ENCODE data around the gene STK39. TPM values are rescaled to one million over a fixed set of nuclear protein-coding genes. Genes with fewer than 3 reads are reported as not detected.

Gene STK39
- total RNA-seq, 1 donor, result 18.1 TPM

GRCh38 chr2:168156661-168157060 is 90.7 kb downstream of the STK39 start:
- H3K4me1 ChIP-seq (ENCODE audit: insufficient read depth, low read length), result peaks cover 7% of the 10 kb centered on the region
- peak overlapping the region; percentile 17 for H3K4me2 ChIP-seq (ENCODE audit: insufficient read depth, low read length)
- TF ChIP-seq CTCF (IDR thresholded peaks at IDR 0.05; ENCODE audit: extremely low read depth, low read depth, low read length), result no peak
- no peak overlapping the region for H3K4me3 ChIP-seq (ENCODE audit: insufficient read depth, low read length)
- H2AFZ ChIP-seq (ENCODE audit: low read length), result no peak overlapping the region
- peak; percentile 74 for DNase-seq (ENCODE audit: insufficient read length, low spot score, missing footprints)
- no peaks in the 10 kb centered on the region for H3K27me3 ChIP-seq (ENCODE audit: insufficient read depth, low read length)
- no peaks in the 10 kb centered on the region for H3K79me2 ChIP-seq (ENCODE audit: insufficient read depth, low read length)
- no peaks in the 10 kb centered on the region for H3K9me3 ChIP-seq (ENCODE audit: low read depth, low read length)
- peaks cover 5% of the 10 kb centered on the region for H4K20me1 ChIP-seq (ENCODE audit: insufficient read depth, low read length)
- H3K36me3 ChIP-seq (ENCODE audit: insufficient read depth, low read length), result peaks cover 10% of the 10 kb centered on the region
- H3K27ac ChIP-seq (ENCODE audit: low read depth, low read length), result peak overlapping the region; percentile 35

GRCh38 chr2:168155680-168156079 is 91.7 kb downstream of the STK39 start:
- no peak for DNase-seq (ENCODE audit: insufficient read length, low spot score, missing footprints)
- Histone ChIP-seq H3K9me3 (ENCODE audit: low read depth, low read length) (no peaks in the 10 kb centered on the region), H3K79me2 (ENCODE audit: insufficient read depth, low read length) (no peaks in the 10 kb centered on the region), H3K4me3 (ENCODE audit: insufficient read depth, low read length) (no peak overlapping the region), H3K4me2 (ENCODE audit: insufficient read depth, low read length) (no peak overlapping the region), H3K27ac (ENCODE audit: low read depth, low read length) (no peak overlapping the region), H4K20me1 (ENCODE audit: insufficient read depth, low read length) (peaks cover 5% of the 10 kb centered on the region), H3K36me3 (ENCODE audit: insufficient read depth, low read length) (peaks cover 10% of the 10 kb centered on the region), H2AFZ (ENCODE audit: low read length) (no peak overlapping the region), H3K4me1 (ENCODE audit: insufficient read depth, low read length) (peaks cover 7% of the 10 kb centered on the region), H3K27me3 (ENCODE audit: insufficient read depth, low read length) (no peaks in the 10 kb centered on the region)
- TF ChIP-seq CTCF (IDR thresholded peaks at IDR 0.05; ENCODE audit: extremely low read depth, low read depth, low read length), result no peak

- Histone ChIP-seq H3K27me3 (ENCODE audit: insufficient read depth, low read length) (no peaks in the 10 kb centered on the region), H3K27ac (ENCODE audit: low read depth, low read length) (no peak overlapping the region), H3K36me3 (ENCODE audit: insufficient read depth, low read length) (peaks cover 10% of the 10 kb centered on the region), H3K4me1 (ENCODE audit: insufficient read depth, low read length) (peaks cover 7% of the 10 kb centered on the region), H3K4me3 (ENCODE audit: insufficient read depth, low read length) (no peak overlapping the region), H2AFZ (ENCODE audit: low read length) (no peak overlapping the region), H3K4me2 (ENCODE audit: insufficient read depth, low read length) (no peak overlapping the region), H4K20me1 (ENCODE audit: insufficient read depth, low read length) (peaks cover 5% of the 10 kb centered on the region), H3K79me2 (ENCODE audit: insufficient read depth, low read length) (no peaks in the 10 kb centered on the region), H3K9me3 (ENCODE audit: low read depth, low read length) (no peaks in the 10 kb centered on the region)
- no peak for DNase-seq (ENCODE audit: insufficient read length, low spot score, missing footprints)
- TF ChIP-seq CTCF (IDR thresholded peaks at IDR 0.05; ENCODE audit: extremely low read depth, low read depth, low read length), result no peak
These were observed 92.3 kb downstream of the STK39 start for GRCh38 chr2:168155046-168155445.

GRCh38 chr2:168152902-168153530 is 94.4 kb downstream of the STK39 start:
- no peaks in the 10 kb centered on the region for H3K9me3 ChIP-seq (ENCODE audit: low read depth, low read length)
- peaks cover 10% of the 10 kb centered on the region for H3K4me1 ChIP-seq (ENCODE audit: insufficient read depth, low read length)
- H3K79me2 ChIP-seq (ENCODE audit: insufficient read depth, low read length), result no peaks in the 10 kb centered on the region
- TF ChIP-seq CTCF (IDR thresholded peaks at IDR 0.05; ENCODE audit: extremely low read depth, low read depth, low read length), result no peak
- H3K4me3 ChIP-seq (ENCODE audit: insufficient read depth, low read length), result no peak overlapping the region
- DNase-seq (ENCODE audit: insufficient read length, low spot score, missing footprints), result no peak
- no peaks in the 10 kb centered on the region for H3K27me3 ChIP-seq (ENCODE audit: insufficient read depth, low read length)
- no peak overlapping the region for H2AFZ ChIP-seq (ENCODE audit: low read length)
- H3K4me2 ChIP-seq (ENCODE audit: insufficient read depth, low read length), result no peak overlapping the region
- no peak overlapping the region for H3K27ac ChIP-seq (ENCODE audit: low read depth, low read length)
- peaks cover 4% of the 10 kb centered on the region for H3K36me3 ChIP-seq (ENCODE audit: insufficient read depth, low read length)
- H4K20me1 ChIP-seq (ENCODE audit: insufficient read depth, low read length), result peaks cover 9% of the 10 kb centered on the region

Measured in osteoblast (primary cell).